Vagina (tissue), 2 donors: ENCODE results near the gene PRTG.

Experiments used
- POLR2A ChIP-seq, 2 donors: fragments of 450-650 bp; IDR thresholded peaks; one replicate each; pipeline ENCODE4 v1.6.1; 2017; ENCODE audit warnings: antibody characterized with exemption in 2 of 2, mild to moderate bottlenecking in 2 of 2, moderate library complexity in 2 of 2
- POLR2AphosphoS5 ChIP-seq, 2 donors: sonication (generic); formaldehyde crosslinking; IDR thresholded peaks; one replicate each; pipeline ENCODE4 v1.9.0; 2017; ENCODE audit warnings: antibody characterized with exemption in 2 of 2, mild to moderate bottlenecking in 2 of 2, low read depth in 1 of 2; ENCODE audit not compliant: insufficient read depth in 1 of 2
- TF ChIP-seq, protein P1 (sequence below), 3 experiments: fragments of 450-650 bp in 2 of 3; fragments of 200-600 bp in 1 of 3; sonication (generic) in 1 of 3; IDR thresholded peaks; one replicate each; pipeline ENCODE4 v1.5.1; 2017 to 2019; ENCODE audit warnings: antibody characterized with exemption in 3 of 3, mild to moderate bottlenecking in 2 of 3, moderate library complexity in 2 of 3

DNA sequence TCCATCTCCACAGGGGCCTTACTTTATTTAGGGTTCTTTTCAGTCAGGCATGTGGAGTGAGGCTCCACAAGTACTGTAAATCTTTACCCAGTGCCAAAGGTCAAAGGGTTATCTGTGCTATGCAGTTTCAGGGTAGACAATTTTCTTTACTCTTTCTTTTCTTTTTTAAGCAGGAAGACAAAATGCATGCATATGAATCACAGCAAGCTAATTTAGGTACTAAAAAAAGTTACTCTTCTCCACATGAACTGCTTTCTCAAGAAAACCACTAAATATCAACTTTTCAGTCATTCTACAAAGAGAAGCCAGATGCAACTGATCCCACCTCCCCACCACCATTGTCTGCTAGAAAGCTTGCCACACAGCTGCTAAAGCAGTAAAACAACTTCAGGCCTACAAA lies 81.5 kb downstream of the PRTG start:
- TF ChIP-seq, protein P1, sequence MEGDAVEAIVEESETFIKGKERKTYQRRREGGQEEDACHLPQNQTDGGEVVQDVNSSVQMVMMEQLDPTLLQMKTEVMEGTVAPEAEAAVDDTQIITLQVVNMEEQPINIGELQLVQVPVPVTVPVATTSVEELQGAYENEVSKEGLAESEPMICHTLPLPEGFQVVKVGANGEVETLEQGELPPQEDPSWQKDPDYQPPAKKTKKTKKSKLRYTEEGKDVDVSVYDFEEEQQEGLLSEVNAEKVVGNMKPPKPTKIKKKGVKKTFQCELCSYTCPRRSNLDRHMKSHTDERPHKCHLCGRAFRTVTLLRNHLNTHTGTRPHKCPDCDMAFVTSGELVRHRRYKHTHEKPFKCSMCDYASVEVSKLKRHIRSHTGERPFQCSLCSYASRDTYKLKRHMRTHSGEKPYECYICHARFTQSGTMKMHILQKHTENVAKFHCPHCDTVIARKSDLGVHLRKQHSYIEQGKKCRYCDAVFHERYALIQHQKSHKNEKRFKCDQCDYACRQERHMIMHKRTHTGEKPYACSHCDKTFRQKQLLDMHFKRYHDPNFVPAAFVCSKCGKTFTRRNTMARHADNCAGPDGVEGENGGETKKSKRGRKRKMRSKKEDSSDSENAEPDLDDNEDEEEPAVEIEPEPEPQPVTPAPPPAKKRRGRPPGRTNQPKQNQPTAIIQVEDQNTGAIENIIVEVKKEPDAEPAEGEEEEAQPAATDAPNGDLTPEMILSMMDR (IDR thresholded peaks at IDR 0.05): no peak
- TF ChIP-seq POLR2A (IDR thresholded peaks at IDR 0.05): no peak
- no peak for TF ChIP-seq POLR2AphosphoS5 (IDR thresholded peaks at IDR 0.05; ENCODE audit: insufficient read depth in 1 of 2, low read depth in 1 of 2)
